NCI-H526 (cell line): ENCODE data around the gene SLC2A6.
A peak's percentile ranks its signal among the peaks of the same experiment; 100 is the strongest.

Experiments
- DNase-seq, 2 experiments: peaks; one replicate each; lab custom pipeline; 2025; lab: John Stamatoyannopoulos, UW

SLC2A6 gene

GRCh38 chr9:133478851-133479711, at the start of gene SLC2A6:
TSS of gene SLC2A6 (minus strand) at chr9:133479099. CDS start at chr9:133479059, 40 bp downstream.
- peak; percentile 34 to 86 for DNase-seq

GRCh38 chr9:133528001-133528875, 49.3 kb upstream of the SLC2A6 start:
- DNase-seq, result no peak

GRCh38 chr9:133527444-133527920, 48.6 kb upstream of the SLC2A6 start:
- DNase-seq, result no peak

- DNase-seq, result no peak
These were observed 47.9 kb upstream of the SLC2A6 start for GRCh38 chr9:133526721-133527321.

- no peak for DNase-seq
These were observed 46.8 kb upstream of the SLC2A6 start for GRCh38 chr9:133525677-133526076.

GRCh38 chr9:133524679-133525228, 45.9 kb upstream of the SLC2A6 start, which contains the start of gene MYMK:
TSS of gene MYMK (minus strand) at chr9:133524959. CDS start at chr9:133524844, 115 bp downstream.
- DNase-seq, result no peak

- DNase-seq, result no peak
These were observed 45.2 kb upstream of the SLC2A6 start for GRCh38 chr9:133524146-133524545.

GRCh38 chr9:133523106-133523505, 44.2 kb upstream of the SLC2A6 start:
- no peak for DNase-seq

- DNase-seq, result no peak
These were observed 43.4 kb upstream of the SLC2A6 start for GRCh38 chr9:133522073-133522910.

- DNase-seq, result no peak
These were observed 42.5 kb upstream of the SLC2A6 start for GRCh38 chr9:133521122-133522072.

GRCh38 chr9:133520121-133520835, 41.4 kb upstream of the SLC2A6 start:
- DNase-seq, result no peak

- no peak for DNase-seq
These were observed 40.8 kb upstream of the SLC2A6 start for GRCh38 chr9:133519693-133520092.

- DNase-seq, result no peak
These were observed 40.0 kb upstream of the SLC2A6 start for GRCh38 chr9:133518706-133519449.

GRCh38 chr9:133518200-133518599, 39.3 kb upstream of the SLC2A6 start:
- no peak for DNase-seq

- DNase-seq, result no peak
These were observed 38.8 kb upstream of the SLC2A6 start for GRCh38 chr9:133517711-133518110.

- no peak for DNase-seq
These were observed 38.1 kb upstream of the SLC2A6 start for GRCh38 chr9:133516961-133517350.

- no peak for DNase-seq
These were observed 37.5 kb upstream of the SLC2A6 start for GRCh38 chr9:133516256-133516960.
